GM18508 (cell line): ENCODE measurements around the gene DNMT3B.
"Not testable (repeated sequence)": the region's sequence is repeated elsewhere in the genome, so short reads cannot be mapped to it uniquely, and the experiment has no call there.

Experiments
- ATAC-seq: cut with Tn5 transposase; IDR thresholded peaks from one replicate; pipeline ENCODE4 v1.9.1; 2021; ENCODE audit warnings: moderate number of reproducible peaks; ENCODE audit not compliant: insufficient read depth, unreplicated experiment

The DNMT3B gene

DNA sequence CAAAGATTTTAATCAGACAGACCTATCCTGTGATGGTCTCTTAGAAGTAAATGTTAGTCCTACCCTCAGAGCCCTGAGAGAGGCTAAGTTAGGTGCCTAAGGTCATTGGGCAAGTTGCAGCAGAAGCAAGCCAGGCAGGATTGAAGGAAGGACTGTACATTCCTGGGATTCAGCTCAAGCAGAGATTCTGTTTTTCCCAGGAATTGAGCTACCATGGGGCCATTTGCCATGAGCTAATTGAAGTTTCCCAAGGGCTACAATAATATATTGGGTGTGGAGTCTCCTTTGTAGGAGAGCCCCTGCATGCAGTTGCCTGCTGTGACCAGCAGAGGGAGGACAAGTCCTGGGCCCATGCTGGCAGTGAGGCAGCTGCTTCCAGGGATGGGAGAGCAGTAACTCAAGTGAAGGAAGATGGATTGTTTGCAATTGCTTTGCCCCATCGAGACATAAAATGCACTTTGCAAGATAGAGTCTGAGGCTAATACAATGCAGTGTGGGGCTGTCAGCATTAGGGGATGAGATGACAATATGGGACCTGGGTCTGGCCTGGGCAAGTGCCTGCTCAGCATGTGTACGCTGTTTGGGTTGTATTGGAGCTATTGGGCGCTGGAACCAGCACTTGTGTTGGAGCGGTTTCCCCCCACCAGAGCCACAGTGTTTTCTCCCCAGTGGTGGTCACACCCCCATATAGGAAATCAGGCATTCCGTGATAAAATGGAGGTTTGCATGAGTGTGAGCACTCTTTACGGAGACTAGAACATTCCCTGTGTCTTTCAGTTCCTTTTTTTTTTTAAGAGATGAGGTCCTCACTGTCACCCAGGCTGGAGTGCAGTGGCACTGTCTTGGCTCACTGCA lies 27.9 kb downstream of the DNMT3B start:
- no peak for ATAC-seq

DNA sequence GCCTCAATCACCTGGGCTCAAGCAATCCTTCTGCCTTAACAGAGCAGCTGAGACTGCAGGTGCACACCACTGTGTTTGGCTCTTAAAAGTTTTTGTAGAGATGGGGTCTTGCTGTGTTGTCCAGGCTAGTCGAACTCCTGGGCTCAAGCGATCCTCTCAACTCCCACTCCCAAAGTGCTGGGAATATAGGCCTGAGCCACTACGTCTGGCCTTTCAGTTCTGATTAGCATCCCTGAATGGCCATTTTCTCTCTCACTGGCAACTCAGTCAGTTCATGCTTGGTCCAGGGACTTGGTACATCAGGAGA lies 28.5 kb downstream of the DNMT3B start:
- no peak for ATAC-seq

DNA sequence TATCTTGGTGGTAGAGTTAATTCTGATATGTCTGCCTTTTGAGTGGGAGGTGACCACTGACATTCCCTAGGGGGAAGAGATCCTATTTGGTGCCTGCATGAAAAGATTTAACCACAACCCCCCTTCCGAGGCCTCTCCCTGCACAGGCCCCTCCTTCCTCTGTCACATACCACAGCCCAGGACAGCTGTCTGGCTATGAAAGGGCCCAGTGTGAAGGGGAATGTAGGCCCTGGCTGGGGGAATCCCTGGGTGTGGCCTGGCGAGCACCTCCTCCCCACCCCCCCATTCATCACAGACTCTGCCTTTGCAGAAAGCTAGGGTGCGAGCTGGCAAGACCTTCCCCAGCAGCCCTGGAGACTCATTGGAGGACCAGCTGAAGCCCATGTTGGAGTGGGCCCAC lies 30.1 kb downstream of the DNMT3B start:
- ATAC-seq, result no peak

DNA sequence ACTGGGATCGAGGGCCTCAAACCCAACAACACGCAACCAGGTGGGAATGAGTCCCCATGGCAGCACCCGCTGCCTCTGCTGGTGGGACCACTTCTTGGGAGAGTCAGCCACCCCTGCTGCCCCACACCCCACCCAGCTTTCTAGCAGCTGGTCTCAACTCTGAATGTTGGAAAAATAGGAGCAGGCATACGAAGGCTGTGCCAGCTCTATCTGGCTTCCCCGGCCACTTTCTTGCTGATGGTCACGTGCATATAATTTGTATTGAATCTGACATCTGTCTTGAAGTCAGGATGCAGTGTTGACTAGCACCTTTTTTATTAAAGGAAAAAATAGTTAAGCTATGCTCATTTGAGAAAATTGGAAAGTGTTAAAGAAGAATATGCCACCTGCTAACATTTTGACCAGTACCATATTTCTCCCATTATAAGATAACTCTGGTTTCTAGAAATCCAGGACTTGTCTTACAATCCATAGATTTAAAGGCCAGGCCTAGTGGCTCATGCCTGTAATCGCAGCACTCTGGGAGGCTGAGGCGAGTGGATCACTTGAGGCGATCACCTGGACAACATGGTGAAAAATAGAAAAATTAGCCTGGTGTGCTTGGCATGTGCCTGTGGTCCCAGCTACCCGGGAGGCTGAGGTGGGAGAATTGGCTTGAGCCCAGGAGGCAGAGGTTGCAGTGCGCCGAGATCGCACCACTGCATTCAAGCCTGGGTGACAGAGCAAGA lies 30.7 kb downstream of the DNMT3B start:
- ATAC-seq, result no peak

DNA sequence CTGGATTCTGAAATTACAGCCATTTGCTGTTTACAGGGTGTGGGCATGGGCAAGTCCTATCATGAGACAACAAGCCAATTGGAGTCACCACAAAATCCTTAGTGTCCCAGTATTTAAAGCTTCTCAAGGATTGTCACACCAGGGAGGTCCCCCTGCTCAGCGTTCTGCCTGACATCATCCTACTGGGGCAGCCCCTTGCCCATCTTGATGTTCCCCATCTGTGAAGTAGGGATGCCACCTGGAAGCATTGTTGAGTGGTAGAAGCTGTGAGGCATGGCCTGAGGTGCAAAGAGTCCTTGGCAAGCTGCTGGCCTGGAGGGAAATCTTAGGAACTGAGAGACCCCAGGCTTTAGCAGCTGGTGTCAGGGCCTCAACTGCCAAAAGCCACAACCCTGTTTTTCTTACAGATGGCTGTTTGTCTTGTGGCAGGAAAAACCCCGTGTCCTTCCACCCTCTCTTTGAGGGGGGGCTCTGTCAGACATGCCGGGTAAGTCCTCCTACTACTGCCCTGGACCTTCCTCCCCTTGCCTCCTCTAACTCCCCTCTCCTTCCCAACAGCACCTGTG lies 34.3 kb downstream of the DNMT3B start:
- ATAC-seq, result no peak

DNA sequence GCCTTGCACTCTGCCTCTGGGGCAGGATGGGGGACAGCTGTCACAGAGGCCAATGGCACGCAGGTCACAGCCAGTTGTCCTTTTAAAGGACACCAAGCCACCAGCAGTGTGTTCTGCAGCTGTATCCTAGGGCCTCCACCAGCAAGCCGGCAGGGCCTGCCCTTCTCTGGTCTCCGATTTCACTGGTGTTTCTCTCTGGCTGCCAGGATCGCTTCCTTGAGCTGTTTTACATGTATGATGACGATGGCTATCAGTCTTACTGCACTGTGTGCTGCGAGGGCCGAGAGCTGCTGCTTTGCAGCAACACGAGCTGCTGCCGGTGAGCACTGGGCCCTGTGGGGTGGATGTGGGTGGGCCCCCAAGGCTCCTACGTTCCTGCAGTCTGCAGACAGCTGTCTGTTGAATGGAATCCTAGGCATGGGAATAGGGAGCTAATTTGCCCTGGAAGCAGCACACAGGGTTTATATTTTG lies 34.8 kb downstream of the DNMT3B start:
- ATAC-seq, result no peak

- not testable (repeated sequence) for ATAC-seq
Measured at GRCh38 chr20:32797571-32797970, 35.4 kb downstream of the DNMT3B start.

GRCh38 chr20:32798046-32798981 lies 36.1 kb downstream of the DNMT3B start:
- ATAC-seq, result no peak

GRCh38 chr20:32803092-32803491 lies 40.9 kb downstream of the DNMT3B start:
- ATAC-seq, result no peak

DNA sequence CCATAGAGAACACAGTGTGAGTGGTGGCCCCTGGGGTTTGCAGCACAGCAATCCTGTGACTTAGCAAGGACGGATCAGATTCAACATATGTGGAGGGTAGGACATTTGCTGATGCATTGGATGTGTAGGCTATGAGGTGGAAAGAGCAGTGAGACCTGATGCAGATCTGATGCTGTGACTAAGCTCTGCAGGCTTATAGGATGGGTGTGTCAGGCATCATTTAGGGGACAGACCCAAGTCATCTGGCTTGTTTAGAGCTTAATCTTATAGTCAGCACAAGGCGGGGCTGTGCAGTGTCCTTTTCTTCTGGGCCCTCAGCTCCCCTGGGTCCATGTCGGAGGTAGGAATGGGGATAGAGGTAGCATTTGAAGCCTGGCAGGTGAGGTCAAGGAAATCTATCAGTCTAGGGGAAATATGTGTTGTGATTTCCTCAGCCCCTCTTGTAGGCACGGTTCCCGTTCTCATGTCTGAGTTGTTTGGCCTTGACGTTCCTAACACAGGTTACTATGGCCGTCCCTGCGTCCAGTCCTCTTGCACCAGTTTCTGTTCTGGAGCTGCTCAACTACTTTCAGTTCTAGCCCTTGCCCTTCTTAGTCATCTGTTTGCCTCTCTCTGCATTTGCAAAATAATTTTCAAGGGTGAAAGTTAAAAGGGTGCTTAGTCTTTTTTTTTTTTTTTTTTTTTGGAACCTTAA lies 42.0 kb downstream of the DNMT3B start:
- ATAC-seq, result no peak

DNA sequence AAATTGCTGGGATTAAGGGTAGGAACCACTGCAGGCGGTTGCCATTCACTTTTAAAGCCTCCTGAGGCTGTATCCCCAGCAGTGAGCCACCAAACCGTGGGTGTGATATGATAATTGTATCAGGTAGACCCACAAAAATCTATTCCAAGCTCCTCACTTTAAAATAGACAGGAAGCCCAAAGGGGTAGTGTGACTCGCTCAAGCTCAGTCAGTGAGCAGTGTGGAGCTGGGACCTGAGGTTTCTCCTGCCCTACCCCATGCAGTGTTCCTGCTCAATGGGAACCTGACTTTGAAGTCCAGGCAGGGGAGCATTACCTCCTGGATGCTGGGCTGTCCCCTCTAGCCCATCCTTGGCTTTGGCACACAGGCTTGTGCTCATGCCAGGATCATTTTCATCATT lies 42.6 kb downstream of the DNMT3B start:
- no peak for ATAC-seq

GRCh38 chr20:32805721-32806120 lies 43.5 kb downstream of the DNMT3B start:
- no peak for ATAC-seq

GRCh38 chr20:32806356-32806755 lies 44.2 kb downstream of the DNMT3B start:
- no peak for ATAC-seq

GRCh38 chr20:32807706-32808105 lies 45.5 kb downstream of the DNMT3B start:
- no peak for ATAC-seq

- ATAC-seq, result no peak
Measured at GRCh38 chr20:32808438-32808837, 46.3 kb downstream of the DNMT3B start.

- ATAC-seq, result no peak
Measured at GRCh38 chr20:32809907-32810306, 47.7 kb downstream of the DNMT3B start.

GRCh38 chr20:32810941-32811340 lies 48.8 kb downstream of the DNMT3B start:
- no peak for ATAC-seq

- no peak for ATAC-seq
Measured at GRCh38 chr20:32811886-32812285, 49.7 kb downstream of the DNMT3B start.

DNA sequence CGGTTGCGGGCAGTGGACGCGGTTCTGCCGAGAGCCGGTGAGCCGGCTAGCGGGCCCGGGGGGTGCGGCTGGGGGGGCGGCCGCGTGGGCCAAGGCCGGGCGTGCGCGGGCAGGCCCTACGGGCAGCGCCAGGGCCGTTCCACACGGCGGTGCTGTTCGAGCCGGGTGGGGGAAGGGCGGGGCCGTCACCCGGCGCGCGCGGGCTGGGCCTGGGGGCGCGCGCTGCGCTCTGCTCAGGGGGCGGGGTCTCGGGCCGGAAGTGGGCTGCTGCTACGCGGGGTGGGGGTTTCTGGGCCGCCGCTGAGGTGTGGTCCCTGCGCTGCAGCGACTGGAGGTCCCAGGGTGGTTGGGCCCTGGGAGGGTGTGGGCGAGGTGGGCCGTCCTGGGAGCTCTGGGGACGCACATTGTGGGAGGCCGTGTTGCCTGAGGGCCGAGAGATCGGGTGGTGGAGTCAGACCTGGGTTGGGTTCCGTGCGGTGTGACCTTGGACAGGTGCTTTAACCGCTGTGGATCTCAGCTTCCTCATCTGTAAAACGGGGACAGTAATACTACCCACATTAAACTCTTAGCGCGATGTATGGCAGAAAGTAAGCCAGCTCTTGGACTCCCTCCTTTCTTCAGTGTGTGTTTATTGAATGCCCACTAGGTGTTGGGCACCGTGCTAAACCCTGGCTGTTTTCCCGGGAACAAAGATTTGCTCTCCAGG lies 58.0 kb downstream of the DNMT3B start:
- no peak for ATAC-seq
